IMR-90 (cell line): Measurements from ENCODE around the gene SETDB1. TPM values are rescaled to one million over a fixed set of nuclear protein-coding genes. Genes with fewer than 3 reads are reported as not detected.

ENCODE experiments used
- ATAC-seq: fragments of 200-7000 bp; cut with Tn5 transposase; 2 replicates; pipeline ENCODE4 v1.9.1; 2020; ENCODE audit warnings: low read depth, mild to moderate bottlenecking, moderate library complexity
- BruUV-seq: library from RNA; stranded (reverse); fragments of 400-500 nt; replicated peaks from 2 replicates; lab custom pipeline; 2021; lab: Mats Ljungman, UMichigan
- CTCF ChIA-PET: fragments of 300-600 bp; formaldehyde crosslinking; extraction: SDS; loops from one replicate; lab custom pipeline; 2021; ENCODE audit warnings: antibody characterized with exemption; lab: Yijun Ruan, JAX
- POLR2A ChIA-PET: fragments of 300-600 bp; sonication (Branson Sonifier 250); formaldehyde crosslinking; loops from one replicate; lab custom pipeline; 2022; ENCODE audit warnings: antibody characterized with exemption; ENCODE audit not compliant: unreplicated experiment; lab: Charles Lee
- DNase-seq: peaks from one replicate; pipeline ENCODE4 v3.0.0; 2013
- H2AFZ ChIP-seq: replicated peaks from 2 replicates; pipeline ENCODE3; 2013; ENCODE audit warnings: low read length, mild to moderate bottlenecking; ENCODE audit not compliant: poor library complexity
- H2AK5ac ChIP-seq: 2 replicates; pipeline ENCODE4 v1.6.1; 2013; ENCODE audit warnings: low read depth, low read length, inconsistent platforms
- H2AK9ac ChIP-seq: replicated peaks from 2 replicates; pipeline ENCODE3; 2013; ENCODE audit warnings: mild to moderate bottlenecking, low read depth, low read length, moderate library complexity; ENCODE audit not compliant: poor library complexity
- H2BK120ac ChIP-seq: 2 replicates; pipeline ENCODE4 v1.6.1; 2013; ENCODE audit warnings: low read depth, low read length, inconsistent platforms
- H2BK15ac ChIP-seq: 3 replicates; pipeline ENCODE4 v1.6.1; 2013; ENCODE audit warnings: low read depth, low read length, inconsistent platforms
- H2BK20ac ChIP-seq: 2 replicates; pipeline ENCODE4 v1.6.1; 2013; ENCODE audit warnings: low read depth, mild to moderate bottlenecking, inconsistent platforms, low read length, moderate library complexity
- H2BK5ac ChIP-seq: 2 replicates; pipeline ENCODE4 v1.6.1; 2013; ENCODE audit warnings: mild to moderate bottlenecking, low read depth, low read length, inconsistent platforms; ENCODE audit not compliant: poor library complexity, severe bottlenecking
- H3K14ac ChIP-seq: replicated peaks from 2 replicates; pipeline ENCODE4 v1.6.1; 2013; ENCODE audit warnings: low read depth, low read length, inconsistent platforms
- H3K18ac ChIP-seq: 2 replicates; pipeline ENCODE4 v1.6.1; 2013; ENCODE audit warnings: low read depth, low read length, control low read depth
- H3K23ac ChIP-seq: 2 replicates; pipeline ENCODE4 v1.6.1; 2013; ENCODE audit warnings: low read depth, low read length, inconsistent platforms
- H3K27ac ChIP-seq: 2 replicates; pipeline ENCODE4 v1.5.1; 2013; ENCODE audit warnings: mild to moderate bottlenecking, control low read depth, low read length; ENCODE audit not compliant: insufficient read depth
- H3K27me3 ChIP-seq: 2 replicates; pipeline ENCODE4 v1.6.1; 2013; ENCODE audit warnings: low read length; ENCODE audit not compliant: control insufficient read depth, insufficient read depth
- H3K36me3 ChIP-seq: 2 replicates; pipeline ENCODE4 v1.6.1; 2013; ENCODE audit warnings: low read length, mixed read lengths; ENCODE audit not compliant: control insufficient read depth, insufficient read depth
- H3K4ac ChIP-seq: 2 replicates; pipeline ENCODE4 v1.6.1; 2013; ENCODE audit warnings: low read depth, low read length, inconsistent platforms
- H3K4me1 ChIP-seq: 2 replicates; pipeline ENCODE4 v1.6.1; 2013; ENCODE audit warnings: low read length, mixed read lengths; ENCODE audit not compliant: control insufficient read depth, insufficient read depth
- H3K4me2 ChIP-seq: 2 replicates; pipeline ENCODE4 v1.6.1; 2013; ENCODE audit warnings: low read depth, mild to moderate bottlenecking, control low read depth, low read length, moderate library complexity
- H3K4me3 ChIP-seq: 2 replicates; pipeline ENCODE4 v1.5.1; 2013; ENCODE audit warnings: low read depth, mild to moderate bottlenecking, control low read depth, low read length, moderate library complexity; ENCODE audit not compliant: insufficient read depth
- H3K56ac ChIP-seq: 2 replicates; pipeline ENCODE4 v1.6.1; 2013; ENCODE audit warnings: low read length, inconsistent platforms; ENCODE audit not compliant: insufficient read depth; ENCODE audit errors: extremely low read depth
- H3K79me1 ChIP-seq, 2 experiments: 2 replicates each; pipeline ENCODE4 v1.6.1; 2013; ENCODE audit warnings: low read length in 2 of 2, inconsistent platforms in 1 of 2, low read depth in 1 of 2
- H3K9ac ChIP-seq: 2 replicates; pipeline ENCODE4 v1.6.1; 2013; ENCODE audit warnings: low read depth, low read length, control low read depth
- H3K9me1 ChIP-seq: 2 replicates; pipeline ENCODE4 v1.6.1; 2013; ENCODE audit warnings: low read length, inconsistent platforms; ENCODE audit not compliant: insufficient read depth
- H3K9me3 ChIP-seq: 2 replicates; pipeline ENCODE4 v1.6.1; 2013; ENCODE audit warnings: low read length; ENCODE audit not compliant: control insufficient read depth, insufficient read depth
- H4K20me1 ChIP-seq: 2 replicates; pipeline ENCODE4 v1.6.1; 2013; ENCODE audit warnings: low read length, inconsistent platforms; ENCODE audit not compliant: insufficient read depth
- H4K5ac ChIP-seq: 2 replicates; pipeline ENCODE4 v1.6.1; 2013; ENCODE audit warnings: mild to moderate bottlenecking, low read depth, low read length, control low read depth
- H4K8ac ChIP-seq, 2 experiments: 2 replicates each; pipeline ENCODE4 v1.6.1; 2013; ENCODE audit warnings: low read depth in 2 of 2, low read length in 2 of 2, control low read depth in 1 of 2, inconsistent platforms in 1 of 2
- H4K91ac ChIP-seq: 2 replicates; pipeline ENCODE4 v1.6.1; 2013; ENCODE audit warnings: low read depth, low read length, inconsistent platforms; ENCODE audit not compliant: insufficient read depth
- BHLHE40 ChIP-seq: fragments of 150-350 bp; IDR thresholded peaks from 2 replicates; pipeline ENCODE4 v1.6.1; 2016; ENCODE audit warnings: mild to moderate bottlenecking, low read depth, low read length
- CEBPB ChIP-seq: IDR thresholded peaks from 2 replicates; pipeline ENCODE4 v1.6.1; 2012; ENCODE audit warnings: low read depth, low read length, improper control_type of control experiment
- CHD1 ChIP-seq: IDR thresholded peaks from 2 replicates; pipeline ENCODE4 v1.6.1; 2012; ENCODE audit warnings: low read depth, low read length, improper control_type of control experiment
- ELK1 ChIP-seq: fragments of 150-350 bp; IDR thresholded peaks from 2 replicates; pipeline ENCODE4 v1.6.1; 2016; ENCODE audit warnings: low read depth, mild to moderate bottlenecking, low read length, moderate library complexity, borderline replicate concordance
- FOS ChIP-seq: fragments of 150-350 bp; IDR thresholded peaks from 2 replicates; pipeline ENCODE4 v1.6.1; 2016; ENCODE audit warnings: low read depth, low read length
- MAFK ChIP-seq: IDR thresholded peaks from 2 replicates; pipeline ENCODE4 v1.6.1; 2012; ENCODE audit warnings: low read depth, low read length, improper control_type of control experiment
- MAZ ChIP-seq: IDR thresholded peaks from 2 replicates; pipeline ENCODE4 v1.6.1; 2012; ENCODE audit warnings: low read depth, mild to moderate bottlenecking, low read length, improper control_type of control experiment, moderate library complexity, borderline replicate concordance
- MXI1 ChIP-seq: IDR thresholded peaks from 2 replicates; pipeline ENCODE4 v1.6.1; 2012; ENCODE audit warnings: low read depth, mild to moderate bottlenecking, low read length, moderate library complexity, borderline replicate concordance
- NFE2L2 ChIP-seq: fragments of 150-350 bp; IDR thresholded peaks from 2 replicates; pipeline ENCODE4 v1.6.1; 2016; ENCODE audit warnings: low read depth, mild to moderate bottlenecking, low read length
- POLR2A ChIP-seq: IDR thresholded peaks from 2 replicates; pipeline ENCODE4 v1.6.1; 2012; ENCODE audit warnings: mild to moderate bottlenecking, low read depth, low read length
- RAD21 ChIP-seq: IDR thresholded peaks from 2 replicates; pipeline ENCODE4 v1.6.1; 2012; ENCODE audit warnings: low read length, improper control_type of control experiment
- RCOR1 ChIP-seq: IDR thresholded peaks from 2 replicates; pipeline ENCODE4 v1.6.1; 2012; ENCODE audit warnings: mild to moderate bottlenecking, low read length, improper control_type of control experiment; ENCODE audit not compliant: insufficient replicate concordance
- RFX5 ChIP-seq: IDR thresholded peaks from 2 replicates; pipeline ENCODE4 v1.8.0; 2012; ENCODE audit warnings: low read depth, mild to moderate bottlenecking, low read length, moderate library complexity
- SMC3 ChIP-seq: fragments of 150-350 bp; IDR thresholded peaks from 2 replicates; pipeline ENCODE4 v1.6.1; 2016; ENCODE audit warnings: low read depth, mild to moderate bottlenecking, antibody characterized with exemption, low read length, moderate library complexity
- USF2 ChIP-seq: fragments of 150-350 bp; IDR thresholded peaks from 2 replicates; pipeline ENCODE4 v1.6.1; 2017; ENCODE audit warnings: mild to moderate bottlenecking, antibody characterized with exemption, low read length, low read depth
- WGBS, 2 experiments: methylation state at CpG; one replicate each; pipeline versions ENCODE4 v1.1.5 to v1.1.7; 2013; ENCODE audit warnings: missing lambda C conversion rate in 2 of 2; ENCODE audit not compliant: insufficient read length in 1 of 2; ENCODE audit errors: extremely low coverage in 2 of 2; 5-methylcytosine and 5-hydroxymethylcytosine counted together
- dilution Hi-C: fragments of 300-500 bp; cut with HindIII; formaldehyde crosslinking; loops from one replicate; pipeline ENCODE4 v1.14.3; 2018; ENCODE audit warnings: low sequenced_read_pairs; ENCODE audit not compliant: unreplicated experiment
- in situ Hi-C: fragments of 300-500 bp; cut with MboI; formaldehyde crosslinking; loops from 3 replicates; pipeline ENCODE4 v1.14.3; 2019; ENCODE audit warnings: low sequenced_read_pairs, inconsistent platforms, mixed read lengths
- intact Hi-C: fragments of 100-400 bp; cut with micrococcal nuclease; formaldehyde crosslinking; loops from 2 replicates; pipeline ENCODE4 v1.10.0; 2022
- polyA plus RNA-seq, 3 experiments: library from polyadenylated mRNA; depleted of rRNA; stranded (reverse); fragments of >200 nt; gene quantifications; 2 replicates each; pipeline ENCODE4 v1.2.3, GENCODE V29; 2012; ENCODE audit warnings: low replicate concordance in 1 of 3
- total RNA-seq: library from RNA; depleted of rRNA; stranded (reverse); fragments of >200 nt; gene quantifications from 2 replicates; pipeline ENCODE4 v1.2.3, GENCODE V29; 2012

Gene SETDB1
- total and polyA plus RNA-seq, 2 of the 4 experiments (the other 2 are of a cell fraction): 18.7 to 22.9 TPM

GRCh38 chr1:150922519-150922975, 3.6 kb upstream of the SETDB1 start:
- Histone ChIP-seq H4K8ac (0 out of 4 replicates have a peak overlapping the region, but pooled peaks of 1 of the 2 experiments have one; percentile 27), H2AK5ac (no peak overlapping the region), H2AK9ac (no peak overlapping the region), H3K18ac (no peak overlapping the region), H3K27me3 (no peaks in the 10 kb centered on the region), H3K4me1 (peaks cover 2% of the 10 kb centered on the region; the same call in 1 of the 2 replicates), H4K91ac (no peak overlapping the region), H3K9ac (no peak overlapping the region), H4K5ac (no peak overlapping the region), H3K27ac (no peak overlapping the region), H3K36me3 (peaks cover under 1% of the 10 kb centered on the region), H3K9me3 (no peaks in the 10 kb centered on the region), H4K20me1 (no peaks in the 10 kb centered on the region), H2BK15ac (no peak overlapping the region), H2AFZ (peak overlapping the region; percentile 6), H3K79me1 (peaks cover 6 to 14% of the 10 kb centered on the region in 2 experiments), H3K14ac (no peak overlapping the region), H2BK20ac (no peak overlapping the region; the same call in 1 of the 2 replicates), H3K56ac (no peak overlapping the region), H2BK5ac (peak overlapping the region; percentile 42), H3K4me3 (no peak overlapping the region), H3K4me2 (no peak overlapping the region), H2BK120ac (no peak overlapping the region), H3K4ac (peak overlapping the region; percentile 7; the same call in 1 of the 2 replicates), H3K9me1 (0 out of 2 replicates have a peak, but pooled peaks cover under 1% of the 10 kb centered on the region), H3K23ac (no peak overlapping the region)
- dilution Hi-C loops (no loop called here), in situ Hi-C loops (no loop called here), intact Hi-C loops (loop anchor here (1.0 to 5.0 kb wide), 3 partner anchors 46 to 360 kb away; partner anchors contain the start of gene ARNT)
- no CpG with 5 or more reads among the region's 2 CpGs for WGBS, 2 experiments
- ATAC-seq (peak; percentile 63), DNase-seq (peak; percentile 93)
- ChIA-PET CTCF (interaction anchor here (0.6 to 1.4 kb wide), 16 partner anchors 8 to 595 kb away, joined by 3 to 9 read pairs (median 4); no protein-coding TSS in a partner anchor), POLR2A (interaction anchor here (0.7 kb wide), 1 partner anchor 48 kb away, joined by 4 read pairs; no protein-coding TSS in a partner anchor)
- BruUV-seq: no TSS peak
- TF ChIP-seq RAD21 (peak; percentile 76), RCOR1 (no peak), MAFK (no peak; the same call in 1 of the 2 replicates), CEBPB (peak; percentile 30; the same call in 1 of the 2 replicates), SMC3 (peak; percentile 85), NFE2L2 (no peak), MAZ (peak; percentile 55; the same call in 1 of the 2 replicates), ELK1 (no peak), CHD1 (no peak), RFX5 (no peak), USF2 (no peak), MXI1 (no peak), FOS (peak; percentile 66), POLR2A (no peak), BHLHE40 (peak; percentile 25; the same call in 1 of the 2 replicates)
